Upper lobe of left lung (tissue), 4 donors: ENCODE results near the gene LIN37.

Source experiments
- CTCF ChIP-seq, 6 experiments: fragments of 450-650 bp in 4 of 6; fragments of 200-600 bp in 2 of 6; sonication (generic) in 2 of 6; IDR thresholded peaks; one replicate each; pipeline ENCODE4 v1.5.1; 2016 to 2019; ENCODE audit warnings: antibody characterized with exemption in 6 of 6
- POLR2A ChIP-seq, 4 donors: fragments of 450-650 bp; IDR thresholded peaks; one replicate each; pipeline ENCODE4 v1.5.1; 2016 to 2017; ENCODE audit warnings: antibody characterized with exemption in 4 of 4, mild to moderate bottlenecking in 2 of 4
- POLR2AphosphoS5 ChIP-seq, 2 donors: sonication (generic); formaldehyde crosslinking; IDR thresholded peaks; one replicate each; pipeline ENCODE4 v1.5.1; 2017; ENCODE audit warnings: antibody characterized with exemption in 2 of 2

DNA sequence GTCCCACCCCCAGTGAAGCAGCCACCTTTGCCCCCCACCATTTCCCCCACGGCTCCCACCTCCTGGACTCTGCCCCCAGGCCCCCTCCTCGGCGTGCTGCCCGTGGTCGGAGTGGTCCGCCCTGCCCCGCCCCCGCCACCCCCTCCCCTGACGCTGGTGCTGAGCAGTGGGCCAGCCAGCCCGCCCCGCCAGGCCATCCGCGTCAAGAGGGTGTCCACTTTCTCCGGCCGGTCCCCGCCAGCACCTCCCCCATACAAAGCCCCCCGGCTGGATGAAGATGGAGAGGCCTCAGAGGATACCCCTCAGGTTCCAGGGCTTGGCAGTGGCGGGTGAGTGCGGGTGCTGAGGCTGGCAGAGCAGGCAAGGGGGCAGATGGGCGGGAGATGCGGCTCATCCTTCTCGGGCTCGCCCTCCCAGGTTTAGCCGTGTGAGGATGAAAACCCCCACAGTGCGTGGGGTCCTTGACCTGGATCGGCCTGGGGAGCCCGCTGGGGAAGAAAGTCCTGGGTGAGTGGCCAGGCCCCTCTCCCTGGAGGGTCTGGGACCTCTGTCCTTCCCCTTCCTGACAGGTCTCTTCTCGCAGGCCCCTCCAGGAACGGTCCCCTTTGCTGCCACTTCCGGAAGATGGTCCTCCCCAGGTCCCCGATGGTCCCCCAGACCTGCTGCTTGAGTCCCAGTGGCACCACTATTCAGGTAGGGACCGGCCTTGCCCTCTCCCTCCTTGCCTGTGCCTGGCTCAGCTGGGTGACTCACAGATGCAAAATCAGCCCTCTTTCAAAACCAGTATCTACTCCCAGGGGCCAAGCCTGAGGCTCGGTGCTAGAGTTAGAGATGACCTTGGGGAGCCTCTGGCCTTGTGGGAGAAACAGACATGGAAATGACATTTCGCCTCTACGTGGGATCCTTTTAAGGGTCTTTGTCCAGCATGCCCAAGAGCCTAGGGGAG, 14.9 kb upstream of the LIN37 start:
- TF ChIP-seq POLR2A (IDR thresholded peaks at IDR 0.05) (no peak), CTCF (IDR thresholded peaks at IDR 0.05) (no peak), POLR2AphosphoS5 (IDR thresholded peaks at IDR 0.05) (no peak)
